Gastroesophageal sphincter (tissue), 3 donors: ENCODE data around the gene UNK.

ENCODE experiments used
- POLR2A ChIP-seq, 2 donors: fragments of 450-650 bp; IDR thresholded peaks; one replicate each; pipeline ENCODE4 v1.6.1; 2017; ENCODE audit warnings: antibody characterized with exemption in 2 of 2, mild to moderate bottlenecking in 2 of 2, moderate library complexity in 1 of 2
- POLR2AphosphoS5 ChIP-seq: sonication (generic); formaldehyde crosslinking; IDR thresholded peaks from one replicate; pipeline ENCODE4 v1.6.1; 2017; ENCODE audit warnings: antibody characterized with exemption
- TF ChIP-seq, protein P1 (sequence below), 4 experiments: fragments of 200-600 bp in 2 of 4; fragments of 450-650 bp in 2 of 4; sonication (generic) in 1 of 4; IDR thresholded peaks; one replicate each; pipeline ENCODE4 v1.5.1; 2017 to 2019; ENCODE audit warnings: antibody characterized with exemption in 4 of 4, mild to moderate bottlenecking in 2 of 4, moderate library complexity in 2 of 4

DNA sequence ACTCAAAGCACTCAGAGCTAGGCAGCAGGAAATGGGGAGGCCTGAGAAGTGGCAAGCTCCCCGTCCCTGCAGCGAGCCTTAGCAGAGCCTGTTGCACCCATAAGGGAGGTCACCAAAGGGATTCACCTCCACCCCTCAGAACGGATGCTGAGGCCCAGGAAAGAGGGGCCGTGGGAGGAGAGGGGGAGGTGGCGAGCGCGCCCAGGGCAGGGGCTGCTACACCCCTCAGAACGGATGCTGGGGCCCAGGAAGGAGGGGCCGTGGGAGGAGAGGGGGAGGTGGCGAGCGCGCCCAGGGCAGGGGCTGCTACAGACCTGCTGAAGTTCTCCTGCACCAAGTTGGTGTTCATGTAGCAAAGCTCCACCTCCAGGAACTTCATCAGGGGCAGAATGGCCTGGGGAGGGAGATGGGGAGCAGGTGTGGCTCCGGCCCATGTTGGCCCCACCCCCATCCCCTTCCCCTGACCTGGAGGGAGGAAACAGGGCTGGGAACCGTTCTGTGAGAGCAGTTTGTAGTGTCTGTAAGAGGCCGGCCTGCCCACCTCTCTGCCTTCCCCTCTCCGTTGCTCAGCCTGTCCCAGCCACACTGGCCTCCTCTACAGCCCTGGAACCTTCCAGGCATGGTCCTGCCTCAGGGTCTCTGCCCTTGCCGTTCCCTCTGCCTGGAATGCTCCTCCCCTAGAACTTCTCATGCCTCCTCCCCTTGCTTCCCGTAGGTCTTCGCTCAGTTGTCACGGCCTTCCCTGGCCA is 48.2 kb downstream of the UNK start:
- TF ChIP-seq POLR2A (IDR thresholded peaks at IDR 0.05) = no peak
- TF ChIP-seq, protein P1, sequence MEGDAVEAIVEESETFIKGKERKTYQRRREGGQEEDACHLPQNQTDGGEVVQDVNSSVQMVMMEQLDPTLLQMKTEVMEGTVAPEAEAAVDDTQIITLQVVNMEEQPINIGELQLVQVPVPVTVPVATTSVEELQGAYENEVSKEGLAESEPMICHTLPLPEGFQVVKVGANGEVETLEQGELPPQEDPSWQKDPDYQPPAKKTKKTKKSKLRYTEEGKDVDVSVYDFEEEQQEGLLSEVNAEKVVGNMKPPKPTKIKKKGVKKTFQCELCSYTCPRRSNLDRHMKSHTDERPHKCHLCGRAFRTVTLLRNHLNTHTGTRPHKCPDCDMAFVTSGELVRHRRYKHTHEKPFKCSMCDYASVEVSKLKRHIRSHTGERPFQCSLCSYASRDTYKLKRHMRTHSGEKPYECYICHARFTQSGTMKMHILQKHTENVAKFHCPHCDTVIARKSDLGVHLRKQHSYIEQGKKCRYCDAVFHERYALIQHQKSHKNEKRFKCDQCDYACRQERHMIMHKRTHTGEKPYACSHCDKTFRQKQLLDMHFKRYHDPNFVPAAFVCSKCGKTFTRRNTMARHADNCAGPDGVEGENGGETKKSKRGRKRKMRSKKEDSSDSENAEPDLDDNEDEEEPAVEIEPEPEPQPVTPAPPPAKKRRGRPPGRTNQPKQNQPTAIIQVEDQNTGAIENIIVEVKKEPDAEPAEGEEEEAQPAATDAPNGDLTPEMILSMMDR (IDR thresholded peaks at IDR 0.05) = no peak
- TF ChIP-seq POLR2AphosphoS5 = no peak
